ENCODE data around the gene DCAF6.

GRCh38 chr1:167977245-167977644, 40.8 kb downstream of the DCAF6 start:
- no peak for TF ChIP-seq POLR2A (IDR thresholded peaks at IDR 0.05)
- no peak for TF ChIP-seq CTCF (IDR thresholded peaks at IDR 0.05)

Measured in prostate gland (tissue), 2 donors.